Mesodermal cell (in vitro differentiated cells): Measurements from ENCODE around the gene APOBEC2.
A peak's percentile ranks its signal among the peaks of the same experiment; 100 is the strongest.

Source experiments
- H3K27ac ChIP-seq: 2 replicates; pipeline ENCODE4 v1.7.0; 2013; ENCODE audit warnings: mild to moderate bottlenecking, low read depth, low read length, moderate library complexity; ENCODE audit not compliant: severe bottlenecking
- H3K36me3 ChIP-seq: 2 replicates; pipeline ENCODE4 v1.7.1; 2013; ENCODE audit warnings: mild to moderate bottlenecking, low read length, moderate library complexity; ENCODE audit not compliant: control insufficient read depth, insufficient read depth
- H3K4me1 ChIP-seq: one replicate; pipeline ENCODE4 v1.7.1; 2013; ENCODE audit warnings: mild to moderate bottlenecking, low read length; ENCODE audit not compliant: insufficient read depth, control insufficient read depth, poor library complexity, severe bottlenecking
- H3K4me3 ChIP-seq: 2 replicates; pipeline ENCODE4 v1.7.0; 2013; ENCODE audit warnings: low read length, control low read depth, mild to moderate bottlenecking; ENCODE audit not compliant: insufficient read depth, poor library complexity, severe bottlenecking; ENCODE audit errors: extremely low read depth
- H3K9me3 ChIP-seq: 2 replicates; pipeline ENCODE4 v1.7.1; 2013; ENCODE audit warnings: mild to moderate bottlenecking, low read length, moderate library complexity; ENCODE audit not compliant: control insufficient read depth
- WGBS, 2 experiments: methylation state at CpG; one replicate each; pipeline ENCODE4 v1.1.5; 2013; ENCODE audit warnings: missing lambda C conversion rate in 2 of 2; ENCODE audit not compliant: insufficient coverage in 2 of 2; 5-methylcytosine and 5-hydroxymethylcytosine counted together

Gene APOBEC2

DNA sequence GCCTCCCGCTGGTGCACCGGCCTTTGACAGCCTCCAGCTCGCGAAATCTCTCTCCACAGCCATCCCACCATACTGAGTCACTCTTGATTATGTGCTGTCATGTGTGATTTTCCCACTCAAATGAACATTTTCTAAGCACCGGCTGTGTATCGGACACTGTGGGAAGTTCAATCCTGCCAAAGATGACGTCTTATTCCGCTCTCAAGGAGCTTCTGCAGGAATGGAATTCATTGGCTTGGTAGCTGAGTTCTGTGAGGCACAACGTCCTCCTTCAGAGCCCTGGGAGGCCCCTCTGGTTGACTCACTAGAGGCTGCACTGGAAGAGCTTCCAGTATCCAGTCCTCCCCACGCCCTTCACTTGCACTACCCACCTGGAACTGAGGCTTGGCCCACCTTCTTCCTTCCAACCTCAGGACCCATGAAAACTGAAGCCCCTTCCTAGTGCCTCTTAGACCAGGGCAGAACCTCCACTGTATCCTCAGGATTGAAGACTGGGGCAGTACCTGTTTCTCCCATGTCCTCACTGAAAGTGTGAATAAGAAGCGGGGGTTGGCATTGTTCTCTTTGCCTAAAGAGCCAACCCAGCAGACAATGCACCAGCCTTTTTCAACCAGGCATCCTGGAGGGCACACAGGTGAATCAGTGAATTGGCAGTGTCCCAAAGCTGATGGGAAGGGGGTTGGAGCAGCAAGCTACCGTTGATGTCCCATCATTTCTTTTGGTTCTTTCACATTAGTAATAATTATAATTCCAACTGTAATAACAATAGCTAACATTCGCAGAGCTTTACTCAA is 15.7 kb upstream of the APOBEC2 start:
- peaks cover 25% of the 10 kb centered on the region for H3K4me1 ChIP-seq
- no peak overlapping the region for H3K4me3 ChIP-seq
- H3K27ac ChIP-seq: no peak overlapping the region
- no peaks in the 10 kb centered on the region for H3K9me3 ChIP-seq
- H3K36me3 ChIP-seq: no peaks in the 10 kb centered on the region
- WGBS, 2 experiments: 91 to 92% methylated on average over 10 to 13 of the region's 13 CpGs

DNA sequence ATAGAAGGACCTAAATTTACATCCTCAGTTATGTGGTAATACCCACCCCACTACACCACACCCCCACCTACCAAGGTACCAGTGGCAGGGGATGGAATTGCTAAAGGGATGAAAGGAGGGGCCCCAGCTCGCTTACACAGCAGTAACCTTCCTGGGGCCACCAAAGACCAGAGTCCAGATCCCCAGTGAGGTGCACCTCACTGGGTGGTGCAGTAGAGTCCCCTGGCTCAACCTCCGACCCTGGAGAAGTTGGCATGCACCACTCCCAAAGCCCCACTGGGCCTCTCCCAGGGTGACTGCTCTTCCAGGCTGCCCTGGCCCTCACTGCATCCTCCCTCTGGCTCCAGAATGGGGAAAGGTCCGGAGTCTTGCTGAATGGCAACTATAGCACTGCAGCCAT is 14.8 kb upstream of the APOBEC2 start:
- Histone ChIP-seq H3K27ac (no peak overlapping the region), H3K36me3 (no peaks in the 10 kb centered on the region), H3K4me3 (no peak overlapping the region), H3K9me3 (no peaks in the 10 kb centered on the region), H3K4me1 (peaks cover 25% of the 10 kb centered on the region)
- 94 to 100% methylated on average over 2 to 3 of the region's 3 CpGs for WGBS, 2 experiments

DNA sequence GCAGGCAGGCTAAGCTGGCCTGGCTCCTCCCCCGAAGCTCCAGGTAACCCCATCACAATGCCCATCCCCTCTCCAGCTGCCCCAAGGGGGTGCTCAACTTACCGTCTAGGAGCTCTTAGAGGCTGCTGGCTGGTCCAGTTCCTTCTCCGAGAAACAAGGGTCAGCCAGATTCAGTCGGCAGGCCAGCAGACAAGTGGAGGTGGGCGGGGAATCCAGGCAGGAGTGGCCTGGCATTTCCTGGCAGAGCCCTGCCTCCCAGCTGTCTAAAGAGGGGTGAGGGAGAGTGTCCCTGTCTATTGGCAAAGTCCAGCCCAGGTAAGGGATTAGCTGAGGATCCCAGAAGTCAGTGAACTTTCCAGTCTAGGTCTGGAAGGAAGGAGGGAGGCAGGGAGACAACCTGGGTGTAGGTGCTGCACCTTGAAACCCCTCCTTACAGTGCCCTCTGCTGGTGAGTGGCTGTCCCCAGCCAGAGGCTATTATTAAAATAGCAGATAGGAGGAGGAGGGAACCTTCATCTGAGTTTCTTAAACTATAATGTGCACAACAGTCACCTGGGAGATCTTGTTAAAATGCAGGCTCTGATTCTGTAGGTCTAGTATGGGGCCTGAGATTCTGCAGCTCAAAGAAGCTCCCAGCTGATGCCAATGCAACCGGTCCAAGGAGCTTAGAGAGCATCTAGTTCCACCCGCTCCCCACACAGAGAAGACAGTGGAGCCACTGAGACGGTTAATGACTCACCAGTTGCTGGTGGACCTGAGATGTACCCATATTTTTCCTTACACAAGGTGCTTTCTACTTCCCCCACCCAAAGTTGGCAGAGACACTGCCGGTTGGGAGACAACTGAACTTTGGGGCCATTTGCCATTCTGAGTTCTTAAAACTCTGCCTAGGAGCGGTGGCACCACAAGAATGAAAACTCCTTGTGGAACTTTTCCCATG is 13.7 kb upstream of the APOBEC2 start, which contains the start of gene UNC5CL:
Gene UNC5CL (minus strand): TSS at position 162 of the 939 bp plus-strand sequence. CDS start 4,147 bp downstream, outside the sequence.
- 78 to 81% methylated on average over 9 to 10 of the region's 10 CpGs for WGBS, 2 experiments
- no peaks in the 10 kb centered on the region for H3K9me3 ChIP-seq
- H3K27ac ChIP-seq: no peak within 1 kb of the TSS
- peaks cover 25% of the 10 kb centered on the region for H3K4me1 ChIP-seq
- no peaks in the 10 kb centered on the region for H3K36me3 ChIP-seq
- H3K4me3 ChIP-seq: no peak within 1 kb of the TSS

DNA sequence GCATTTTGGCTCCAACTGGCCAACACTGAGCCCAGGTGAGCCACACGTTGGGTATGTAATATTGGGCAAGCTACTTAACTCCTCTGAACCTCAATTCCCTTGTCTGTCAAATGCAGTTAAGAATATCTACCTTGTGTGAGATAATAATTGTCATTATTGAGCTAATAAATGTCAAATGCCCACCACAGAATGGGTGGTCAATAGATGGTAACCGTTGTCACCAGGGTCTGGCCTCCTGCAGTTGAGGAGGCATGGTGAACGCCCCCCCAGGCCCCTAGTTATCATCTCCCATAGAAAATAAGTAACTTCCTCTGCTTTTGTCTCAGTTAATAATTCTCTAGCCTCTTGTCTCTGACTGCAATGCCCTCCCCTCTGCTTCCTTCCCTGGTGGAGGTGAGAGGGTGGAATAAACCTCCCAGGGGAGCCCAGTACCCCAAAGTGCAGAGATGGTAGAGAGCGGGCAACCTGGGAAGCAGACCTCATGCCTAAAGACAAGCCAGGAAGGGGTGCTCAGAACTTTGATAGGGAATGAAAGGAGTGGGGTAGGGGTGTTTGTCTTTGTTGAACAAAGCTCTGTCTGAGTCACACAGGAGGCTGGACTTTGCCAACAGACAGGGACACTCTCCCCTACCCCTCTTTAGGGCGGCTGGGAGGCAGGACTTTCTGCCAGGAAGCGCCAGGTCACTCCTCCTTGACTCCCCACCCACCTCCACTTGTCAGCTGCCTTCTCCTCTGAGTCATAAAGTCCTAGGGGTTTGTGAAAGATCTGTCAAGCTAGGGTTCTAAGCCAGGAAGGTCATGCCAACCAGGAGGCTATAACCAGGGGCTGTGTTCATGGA is 12.7 kb upstream of the APOBEC2 start:
- WGBS, 2 experiments: 53 to 88% methylated on average over 2 to 4 of the region's 6 CpGs
- peaks cover 25% of the 10 kb centered on the region for H3K4me1 ChIP-seq
- H3K4me3 ChIP-seq: no peak overlapping the region
- H3K9me3 ChIP-seq: no peaks in the 10 kb centered on the region
- no peaks in the 10 kb centered on the region for H3K36me3 ChIP-seq
- H3K27ac ChIP-seq: peak overlapping the region; percentile 51

DNA sequence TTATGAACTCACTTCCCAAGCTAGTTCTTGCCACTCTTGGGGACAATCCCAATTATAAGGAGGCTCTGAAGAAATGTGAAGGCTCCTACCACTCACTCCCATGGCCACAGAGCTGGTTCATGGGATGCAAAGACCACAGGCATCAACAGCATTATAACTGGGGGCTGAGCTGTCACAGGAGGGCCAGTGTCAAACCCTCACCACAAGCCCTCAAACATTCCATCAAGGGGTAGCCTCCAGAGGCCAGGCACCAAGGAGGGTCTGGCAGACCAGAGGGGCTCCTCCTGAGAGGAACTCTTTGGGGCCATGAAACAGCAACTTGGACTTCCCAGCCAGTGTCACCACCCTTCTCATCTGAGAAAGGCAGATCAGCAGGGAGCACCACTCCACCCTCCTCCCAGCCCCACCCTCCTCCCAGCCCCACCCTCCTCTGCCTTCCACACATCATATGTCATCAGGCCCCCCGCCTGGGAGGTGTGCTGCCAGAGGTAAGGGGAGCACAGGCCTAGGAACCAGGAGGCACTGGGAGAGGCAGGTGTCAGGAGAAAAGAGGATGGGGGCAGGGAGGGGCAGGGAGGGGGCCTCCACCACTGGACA is 12.0 kb upstream of the APOBEC2 start:
- no peak overlapping the region for H3K27ac ChIP-seq
- WGBS, 2 experiments: no CpG with 5 or more reads among the region's 1 CpG

DNA sequence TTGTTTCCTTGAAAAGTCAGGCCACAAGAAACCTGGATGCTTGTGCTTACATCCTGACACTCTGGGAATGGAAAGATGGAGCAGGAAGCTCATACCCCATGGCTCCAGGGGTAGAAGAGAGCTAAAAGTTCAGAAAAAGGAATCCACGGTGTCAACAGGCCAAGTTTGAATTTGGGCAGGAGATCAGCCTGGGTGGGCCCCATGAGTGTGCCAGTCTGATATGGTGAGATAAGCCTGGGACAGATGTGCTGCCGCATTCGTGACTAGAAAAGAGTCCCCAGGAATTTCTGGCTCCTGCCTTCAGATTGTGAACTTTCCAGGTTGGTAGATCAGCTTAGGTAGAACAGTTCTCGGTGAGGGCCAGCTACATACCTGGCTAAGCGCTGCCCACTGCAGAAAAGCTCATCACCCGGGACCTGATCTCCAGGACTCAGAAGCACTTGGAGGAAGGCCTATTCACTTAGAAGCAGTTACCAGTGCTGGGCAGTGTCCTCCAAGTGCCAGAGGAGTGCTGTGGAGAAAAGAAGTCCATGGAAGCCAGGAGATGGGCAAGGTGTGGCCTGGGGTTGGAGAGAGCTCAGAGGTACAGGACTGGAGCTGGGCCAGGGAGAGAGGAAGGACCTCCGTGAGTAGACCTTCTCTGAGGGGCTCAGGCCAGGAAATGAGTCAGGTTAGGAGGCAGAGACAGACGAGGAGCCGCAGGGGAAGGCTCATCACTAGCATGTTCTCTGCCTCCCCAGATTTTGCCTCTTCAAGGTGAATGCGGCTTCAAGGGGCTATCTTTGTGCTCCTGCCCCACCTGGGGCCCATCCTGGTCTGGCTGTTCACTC is 10.6 kb upstream of the APOBEC2 start, which contains the start of gene TSPO2:
Gene TSPO2 (plus strand): TSS at position 242 of the 830 bp plus-strand sequence. CDS start 519 bp downstream, at position 761.
- H3K36me3 ChIP-seq: no peaks in the 10 kb centered on the region
- H3K4me1 ChIP-seq: peaks cover 25% of the 10 kb centered on the region
- 91 to 96% methylated on average over 10 of the region's 10 CpGs for WGBS, 2 experiments
- no peaks in the 10 kb centered on the region for H3K9me3 ChIP-seq
- H3K4me3 ChIP-seq: no peak within 1 kb of the TSS
- no peak within 1 kb of the TSS for H3K27ac ChIP-seq

More for the DNA sequence above, 12.0 kb upstream of the APOBEC2 start:
- H3K9me3 ChIP-seq: no peaks in the 10 kb centered on the region
- H3K4me3 ChIP-seq: no peak overlapping the region
- H3K36me3 ChIP-seq: no peaks in the 10 kb centered on the region
- H3K4me1 ChIP-seq: peaks cover 25% of the 10 kb centered on the region

DNA sequence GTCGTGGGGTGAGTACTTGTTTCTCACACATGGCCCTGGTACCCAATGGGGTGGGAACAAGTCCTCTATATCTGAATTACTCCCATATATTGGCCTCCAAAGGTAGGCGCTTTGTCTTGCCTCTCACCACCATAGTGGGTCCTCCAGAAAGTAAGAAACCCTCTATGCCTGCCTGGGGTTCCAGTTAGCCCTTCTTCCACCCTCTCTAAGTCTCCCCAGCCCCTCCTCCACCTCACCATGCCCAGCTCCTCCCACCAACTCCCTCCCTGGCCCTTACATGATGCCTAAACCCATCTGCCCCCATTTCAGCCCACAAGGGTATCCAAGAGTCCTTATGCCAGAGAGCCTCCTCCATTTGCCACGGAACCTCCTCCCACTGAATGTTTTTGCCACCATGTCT is 9.9 kb upstream of the APOBEC2 start:
- no peak overlapping the region for H3K4me3 ChIP-seq
- H3K27ac ChIP-seq: no peak overlapping the region
- H3K4me1 ChIP-seq: peaks cover 25% of the 10 kb centered on the region
- H3K9me3 ChIP-seq: no peaks in the 10 kb centered on the region
- WGBS, 2 experiments: 94 to 95% methylated on average over 3 of the region's 3 CpGs
- no peaks in the 10 kb centered on the region for H3K36me3 ChIP-seq

DNA sequence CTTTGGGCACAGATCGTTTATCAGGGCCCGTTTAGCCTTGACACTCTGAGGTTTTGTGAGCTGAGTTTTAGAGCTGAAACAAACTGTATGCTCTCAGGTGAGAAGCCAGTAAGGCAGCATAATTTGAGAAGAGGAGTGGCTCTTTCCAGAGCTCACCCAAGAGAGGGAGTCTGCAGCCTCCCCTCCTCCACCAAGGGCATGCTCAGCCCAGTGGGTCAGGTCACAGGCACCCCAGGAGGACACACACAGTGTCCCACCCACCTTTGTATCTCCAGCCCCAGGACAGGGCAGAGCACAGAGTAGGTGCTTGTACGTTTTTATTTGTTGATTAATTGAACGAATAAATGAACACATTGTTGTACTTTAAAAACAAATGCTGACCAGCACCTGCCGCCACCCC is 7.3 kb upstream of the APOBEC2 start:
- WGBS, 2 experiments: 75 to 90% methylated on average over 2 of the region's 5 CpGs
- no peak overlapping the region for H3K27ac ChIP-seq
- H3K4me3 ChIP-seq: no peak overlapping the region
- H3K9me3 ChIP-seq: no peaks in the 10 kb centered on the region
- peaks cover 20% of the 10 kb centered on the region for H3K4me1 ChIP-seq
- no peaks in the 10 kb centered on the region for H3K36me3 ChIP-seq

DNA sequence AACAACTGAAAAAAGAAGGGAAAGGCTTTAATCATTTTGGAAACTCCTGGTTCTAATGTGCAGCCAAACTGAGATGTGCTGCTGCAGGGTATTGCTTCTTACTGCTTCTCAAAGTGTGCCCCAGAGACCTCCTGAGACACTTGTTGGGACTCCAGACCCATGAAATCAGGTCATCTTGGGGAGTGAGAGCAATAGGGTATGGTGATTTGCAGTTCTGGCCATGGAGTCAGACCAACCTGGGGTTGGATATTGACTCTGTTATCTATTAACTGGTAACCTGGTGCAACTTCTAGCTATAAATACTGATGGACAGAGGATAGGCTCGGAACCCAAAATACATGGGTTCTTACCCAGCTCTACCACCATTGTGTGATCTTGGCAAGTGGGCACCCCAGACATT is 6.9 kb upstream of the APOBEC2 start:
- H3K36me3 ChIP-seq: no peaks in the 10 kb centered on the region
- no peaks in the 10 kb centered on the region for H3K9me3 ChIP-seq
- no peak overlapping the region for H3K27ac ChIP-seq
- peaks cover 16% of the 10 kb centered on the region for H3K4me1 ChIP-seq
- no CpG with 5 or more reads among the region's 1 CpG for WGBS, 2 experiments
- H3K4me3 ChIP-seq: no peak overlapping the region
